Upper lobe of left lung (tissue), 6 donors: ENCODE data around the gene TRIML2. TPM values are rescaled to one million over a fixed set of nuclear protein-coding genes. Genes with fewer than 3 reads are reported as not detected.

Experiments
- ATAC-seq, 2 donors: fragments of 200-7000 bp; cut with Tn5 transposase; one replicate each; pipeline ENCODE4 v1.9.1; 2022; ENCODE audit warnings: mild to moderate bottlenecking in 2 of 2, moderate library complexity in 2 of 2; ENCODE audit not compliant: low FRiP score in 2 of 2
- DNase-seq, 2 donors: peaks; one replicate each; pipeline ENCODE4 v3.0.0-alpha.2; 2019 to 2020
- H3K27ac ChIP-seq, 4 donors: fragments of 200-600 bp; sonication (generic); one replicate each; pipeline ENCODE4 v1.5.1; 2016 to 2019
- H3K27me3 ChIP-seq, 4 donors: fragments of 200-600 bp; sonication (generic); one replicate each; pipeline ENCODE4 v1.5.1; 2017 to 2019
- H3K36me3 ChIP-seq, 4 donors: fragments of 200-600 bp; sonication (generic); one replicate each; pipeline ENCODE4 v1.5.1; 2016 to 2019
- H3K4me1 ChIP-seq, 4 donors: fragments of 200-600 bp; sonication (generic); one replicate each; pipeline ENCODE4 v1.5.1; 2018 to 2019
- H3K4me3 ChIP-seq, 4 donors: fragments of 200-600 bp; sonication (generic); one replicate each; pipeline ENCODE4 v1.5.1; 2017 to 2019; ENCODE audit warnings: mild to moderate bottlenecking in 2 of 4, moderate library complexity in 1 of 4
- H3K9me3 ChIP-seq, 4 donors: fragments of 200-600 bp; sonication (generic); one replicate each; pipeline ENCODE4 v1.5.1; 2018 to 2019
- EP300 ChIP-seq, 4 donors: sonication (generic); formaldehyde crosslinking; IDR thresholded peaks; one replicate each; pipeline ENCODE4 v1.5.1; 2017; ENCODE audit warnings: antibody characterized with exemption in 4 of 4, control low read depth in 2 of 4
- POLR2A ChIP-seq, 4 donors: fragments of 450-650 bp; IDR thresholded peaks; one replicate each; pipeline ENCODE4 v1.5.1; 2016 to 2017; ENCODE audit warnings: antibody characterized with exemption in 4 of 4, mild to moderate bottlenecking in 2 of 4
- POLR2AphosphoS5 ChIP-seq, 2 donors: sonication (generic); formaldehyde crosslinking; IDR thresholded peaks; one replicate each; pipeline ENCODE4 v1.5.1; 2017; ENCODE audit warnings: antibody characterized with exemption in 2 of 2
- WGBS, 2 donors: methylation state at CpG; one replicate each; pipeline ENCODE4 v1.1.5; 2017 to 2018; 5-methylcytosine and 5-hydroxymethylcytosine counted together
- total RNA-seq, 6 donors: library from RNA; depleted of rRNA in 4 of 6; stranded (reverse); fragments of >200 nt in 4 of 6; gene quantifications; one replicate each; pipeline versions ENCODE4 v1.1.0 to v1.2.1, GENCODE V29; 2016 to 2021
- TF ChIP-seq, protein P1 (sequence below), 6 experiments: fragments of 450-650 bp in 4 of 6; fragments of 200-600 bp in 2 of 6; sonication (generic) in 2 of 6; IDR thresholded peaks; one replicate each; pipeline ENCODE4 v1.5.1; 2016 to 2019; ENCODE audit warnings: antibody characterized with exemption in 6 of 6
- donor health status: DM: no; HTN: no; CAD: no; lungs with moderate emphysema.
- donor health status: DM: no; HTN: yes; CAD: no; lungs with severe emphysema.

TRIML2 gene
- total RNA-seq, 6 donors from 2014 or later: not detected

DNA sequence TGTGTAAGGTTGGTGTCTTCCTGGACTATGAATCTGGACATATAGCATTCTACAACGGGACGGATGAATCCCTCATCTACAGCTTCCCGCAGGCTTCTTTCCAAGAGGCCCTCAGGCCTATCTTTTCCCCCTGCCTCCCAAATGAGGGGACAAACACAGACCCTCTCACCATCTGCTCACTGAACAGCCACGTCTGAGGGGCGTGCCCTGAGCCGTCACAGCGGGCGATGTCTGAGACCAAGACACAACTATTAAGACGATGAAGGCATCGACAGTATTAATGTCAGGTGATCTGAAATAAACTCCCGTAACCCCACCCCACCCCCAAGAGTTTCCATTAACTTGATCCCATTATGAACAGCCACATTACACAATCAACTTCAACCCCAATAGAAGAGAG lies 37.8 kb upstream of the TRIML2 start:
- no peak for TF ChIP-seq EP300 (IDR thresholded peaks at IDR 0.05)
- H3K9me3 ChIP-seq: peaks cover 0 to 3% (median 0%) of the 10 kb centered on the region in 4 donors
- ATAC-seq: no peak
- H3K27me3 ChIP-seq: no peaks in the 10 kb centered on the region
- no peaks in the 10 kb centered on the region for H3K36me3 ChIP-seq
- H3K27ac ChIP-seq: no peak overlapping the region
- H3K4me3 ChIP-seq: no peak overlapping the region
- DNase-seq: no peak
- 92 to 94% methylated on average over 11 of the region's 11 CpGs for WGBS, 2 donors
- no peaks in the 10 kb centered on the region for H3K4me1 ChIP-seq

DNA sequence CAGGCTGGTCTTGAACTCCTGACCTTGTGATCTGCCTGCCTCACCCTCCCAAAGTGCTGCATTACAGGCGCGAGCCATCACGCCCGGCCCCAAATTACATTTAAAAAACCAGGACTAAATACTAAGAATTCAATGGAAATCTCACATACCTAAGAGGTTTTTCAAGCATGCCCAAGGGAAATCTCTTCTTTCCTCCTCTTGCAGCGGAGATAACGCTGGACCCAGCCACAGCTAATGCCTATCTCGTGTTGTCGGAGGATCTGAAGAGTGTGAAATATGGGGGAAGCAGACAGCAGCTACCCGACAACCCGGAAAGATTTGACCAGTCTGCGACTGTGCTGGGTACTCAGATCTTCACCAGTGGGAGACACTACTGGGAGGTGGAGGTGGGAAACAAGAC lies 37.2 kb upstream of the TRIML2 start:
- Histone ChIP-seq H3K4me3 (no peak overlapping the region), H3K36me3 (no peaks in the 10 kb centered on the region), H3K4me1 (peaks cover 0 to 2% (median 0%) of the 10 kb centered on the region in 4 donors), H3K27me3 (no peaks in the 10 kb centered on the region), H3K27ac (no peak overlapping the region), H3K9me3 (peaks cover 0 to 3% (median 0%) of the 10 kb centered on the region in 4 donors)
- ATAC-seq (no peak), DNase-seq (no peak)
- TF ChIP-seq POLR2AphosphoS5 (IDR thresholded peaks at IDR 0.05) (no peak), EP300 (IDR thresholded peaks at IDR 0.05) (no peak)
- TF ChIP-seq, protein P1, sequence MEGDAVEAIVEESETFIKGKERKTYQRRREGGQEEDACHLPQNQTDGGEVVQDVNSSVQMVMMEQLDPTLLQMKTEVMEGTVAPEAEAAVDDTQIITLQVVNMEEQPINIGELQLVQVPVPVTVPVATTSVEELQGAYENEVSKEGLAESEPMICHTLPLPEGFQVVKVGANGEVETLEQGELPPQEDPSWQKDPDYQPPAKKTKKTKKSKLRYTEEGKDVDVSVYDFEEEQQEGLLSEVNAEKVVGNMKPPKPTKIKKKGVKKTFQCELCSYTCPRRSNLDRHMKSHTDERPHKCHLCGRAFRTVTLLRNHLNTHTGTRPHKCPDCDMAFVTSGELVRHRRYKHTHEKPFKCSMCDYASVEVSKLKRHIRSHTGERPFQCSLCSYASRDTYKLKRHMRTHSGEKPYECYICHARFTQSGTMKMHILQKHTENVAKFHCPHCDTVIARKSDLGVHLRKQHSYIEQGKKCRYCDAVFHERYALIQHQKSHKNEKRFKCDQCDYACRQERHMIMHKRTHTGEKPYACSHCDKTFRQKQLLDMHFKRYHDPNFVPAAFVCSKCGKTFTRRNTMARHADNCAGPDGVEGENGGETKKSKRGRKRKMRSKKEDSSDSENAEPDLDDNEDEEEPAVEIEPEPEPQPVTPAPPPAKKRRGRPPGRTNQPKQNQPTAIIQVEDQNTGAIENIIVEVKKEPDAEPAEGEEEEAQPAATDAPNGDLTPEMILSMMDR (IDR thresholded peaks at IDR 0.05): no peak
- WGBS, 2 donors: 89 to 90% methylated on average over 11 of the region's 11 CpGs

GRCh38 chr4:188145601-188146000 lies 36.2 kb upstream of the TRIML2 start:
- TF ChIP-seq EP300 (IDR thresholded peaks at IDR 0.05): no peak
- TF ChIP-seq POLR2AphosphoS5 (IDR thresholded peaks at IDR 0.05): no peak
- TF ChIP-seq POLR2A (IDR thresholded peaks at IDR 0.05): no peak
- TF ChIP-seq, protein P1 (IDR thresholded peaks at IDR 0.05): no peak
- no peaks in the 10 kb centered on the region for H3K36me3 ChIP-seq
- H3K27ac ChIP-seq: no peak overlapping the region
- peaks cover 0 to 3% (median 0%) of the 10 kb centered on the region in 4 donors for H3K4me1 ChIP-seq
- H3K9me3 ChIP-seq: peaks cover 0 to 3% (median 0%) of the 10 kb centered on the region in 4 donors
- ATAC-seq (no peak), DNase-seq (no peak)
- WGBS, 2 donors: 86 to 87% methylated on average over 10 of the region's 10 CpGs
- H3K4me3 ChIP-seq: no peak overlapping the region
- H3K27me3 ChIP-seq: no peaks in the 10 kb centered on the region

DNA sequence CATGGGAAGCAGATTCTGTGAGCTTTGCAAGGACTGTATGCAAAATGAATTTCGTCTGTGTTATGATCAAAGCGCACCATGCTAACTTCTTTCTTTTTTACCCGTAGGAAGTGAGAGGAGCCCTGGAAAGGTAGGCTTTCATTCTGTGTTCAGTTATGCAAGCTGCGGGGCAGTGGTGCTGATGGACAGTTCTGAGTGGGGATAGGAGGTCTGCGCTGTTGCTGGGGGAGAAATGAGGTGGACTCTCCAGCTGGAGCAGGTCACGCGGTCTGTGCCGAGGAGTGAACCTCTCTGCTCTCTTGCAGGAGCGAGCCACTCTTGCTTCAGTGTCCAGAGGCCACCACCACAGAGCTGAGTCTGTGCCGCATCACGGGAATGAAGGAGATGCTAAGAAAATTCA lies 34.3 kb upstream of the TRIML2 start:
- Histone ChIP-seq H3K27me3 (no peaks in the 10 kb centered on the region), H3K4me1 (peaks cover 0 to 3% (median 0%) of the 10 kb centered on the region in 4 donors), H3K4me3 (no peak overlapping the region), H3K36me3 (no peaks in the 10 kb centered on the region), H3K9me3 (peaks cover 0 to 3% (median 0%) of the 10 kb centered on the region in 4 donors), H3K27ac (no peak overlapping the region)
- DNase-seq: no peak
- 75 to 81% methylated on average over 11 of the region's 11 CpGs for WGBS, 2 donors
- no peak for ATAC-seq
- no peak for TF ChIP-seq POLR2A (IDR thresholded peaks at IDR 0.05)
- TF ChIP-seq EP300 (IDR thresholded peaks at IDR 0.05): no peak
- no peak for TF ChIP-seq POLR2AphosphoS5 (IDR thresholded peaks at IDR 0.05)
- TF ChIP-seq, protein P1 (IDR thresholded peaks at IDR 0.05): no peak

DNA sequence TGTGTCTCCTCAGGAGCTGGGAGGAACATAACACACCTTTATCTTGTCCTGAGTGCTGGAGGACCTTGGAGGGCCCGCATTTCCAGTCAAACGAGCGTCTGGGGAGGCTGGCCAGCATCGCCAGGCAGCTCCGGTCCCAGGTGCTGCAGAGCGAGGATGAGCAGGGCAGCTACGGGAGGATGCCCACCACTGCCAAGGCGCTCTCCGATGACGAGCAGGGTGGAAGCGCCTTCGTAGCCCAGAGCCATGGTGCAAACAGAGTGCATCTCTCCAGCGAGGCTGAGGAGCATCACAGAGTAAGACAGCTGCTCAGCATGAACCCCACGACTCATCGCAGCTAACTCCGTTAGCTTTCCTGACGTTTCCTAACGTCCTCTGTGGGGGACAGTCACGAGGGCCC lies 30.3 kb upstream of the TRIML2 start:
- peak overlapping the region in 2 of 4 donors; percentile 10 to 25 for H3K27ac ChIP-seq
- H3K36me3 ChIP-seq: no peaks in the 10 kb centered on the region
- TF ChIP-seq, protein P1 (IDR thresholded peaks at IDR 0.05): no peak
- H3K4me3 ChIP-seq: no peak overlapping the region
- H3K27me3 ChIP-seq: no peaks in the 10 kb centered on the region
- 84 to 95% methylated on average over 9 to 19 of the region's 19 CpGs for WGBS, 2 donors
- no peaks in the 10 kb centered on the region for H3K9me3 ChIP-seq
- ATAC-seq (peak in 1 of 2 donors; percentile 56), DNase-seq (peak in 1 of 2 donors; percentile 30)
- peaks cover 0 to 3% (median 0%) of the 10 kb centered on the region in 4 donors for H3K4me1 ChIP-seq
